ENCODE data around the gene BPI. TPM values are rescaled to one million over a fixed set of nuclear protein-coding genes. Genes with fewer than 3 reads are reported as not detected.
"Not testable (repeated sequence)": the region's sequence is repeated elsewhere in the genome, so short reads cannot be mapped to it uniquely, and the experiment has no call there.

BPI gene
- total RNA-seq, 4 donors from 2014 or later, result not detected

DNA sequence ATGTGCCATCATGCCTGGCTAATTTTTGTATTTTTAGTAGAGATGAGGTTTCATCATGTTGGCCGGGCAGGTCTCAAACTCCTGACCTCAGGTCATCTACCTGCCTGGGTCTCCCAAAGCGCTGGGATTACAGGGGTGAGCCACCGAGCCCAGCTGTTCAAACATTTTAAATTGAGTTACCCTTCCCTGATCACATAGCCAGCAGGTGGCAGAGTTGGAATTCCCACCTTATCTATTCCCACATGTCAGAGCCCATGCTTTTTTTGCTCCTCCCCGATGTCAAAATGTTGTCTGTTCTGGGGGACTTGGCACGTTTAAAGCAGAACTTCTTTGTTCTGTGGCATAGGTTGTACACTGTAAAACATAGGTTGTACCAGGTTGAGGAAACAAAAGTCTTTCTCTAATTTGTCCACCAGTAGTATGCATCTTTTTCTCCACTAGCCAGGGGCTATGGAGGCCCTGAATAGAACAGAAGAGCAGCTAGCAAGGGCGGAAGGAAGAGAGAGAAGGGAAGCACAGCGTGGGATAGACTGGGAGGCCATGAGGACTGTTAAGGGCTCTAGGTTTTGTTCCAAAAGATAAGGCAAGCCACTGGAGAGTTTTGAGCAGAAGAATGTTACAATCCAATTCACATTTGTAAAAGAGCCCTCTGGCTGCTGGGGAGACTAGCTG is 35.0 kb downstream of the BPI start:
- intact Hi-C loops (cut with DNase I; ENCODE audit: low total_unique reads), result no loop called here
- no peak overlapping the region for H3K4me3 ChIP-seq
- H3K27me3 ChIP-seq, result peaks cover 14% of the 10 kb centered on the region
- DNase-seq, result no peak
- WGBS, 2 donors (ENCODE audit: low coverage in 1 of 2), result 48 to 52% methylated on average over 2 to 7 of the region's 7 CpGs
- peaks cover 0 to 12% (median 3%) of the 10 kb centered on the region in 4 donors for H3K4me1 ChIP-seq
- in situ Hi-C loops (cut with MboI; ENCODE audit: low pct_ligation_motif_present in 1 of 4, low pct_unique_long_range_greater_than_20kb in 1 of 4, low sequenced_read_pairs in 3 of 4), result no loop called here
- peaks cover 5 to 6% of the 10 kb centered on the region in 2 donors for H3K9me3 ChIP-seq
- no peaks in the 10 kb centered on the region for H3K36me3 ChIP-seq
- TF ChIP-seq POLR2A (IDR thresholded peaks at IDR 0.05), result no peak
- TF ChIP-seq, protein P1, sequence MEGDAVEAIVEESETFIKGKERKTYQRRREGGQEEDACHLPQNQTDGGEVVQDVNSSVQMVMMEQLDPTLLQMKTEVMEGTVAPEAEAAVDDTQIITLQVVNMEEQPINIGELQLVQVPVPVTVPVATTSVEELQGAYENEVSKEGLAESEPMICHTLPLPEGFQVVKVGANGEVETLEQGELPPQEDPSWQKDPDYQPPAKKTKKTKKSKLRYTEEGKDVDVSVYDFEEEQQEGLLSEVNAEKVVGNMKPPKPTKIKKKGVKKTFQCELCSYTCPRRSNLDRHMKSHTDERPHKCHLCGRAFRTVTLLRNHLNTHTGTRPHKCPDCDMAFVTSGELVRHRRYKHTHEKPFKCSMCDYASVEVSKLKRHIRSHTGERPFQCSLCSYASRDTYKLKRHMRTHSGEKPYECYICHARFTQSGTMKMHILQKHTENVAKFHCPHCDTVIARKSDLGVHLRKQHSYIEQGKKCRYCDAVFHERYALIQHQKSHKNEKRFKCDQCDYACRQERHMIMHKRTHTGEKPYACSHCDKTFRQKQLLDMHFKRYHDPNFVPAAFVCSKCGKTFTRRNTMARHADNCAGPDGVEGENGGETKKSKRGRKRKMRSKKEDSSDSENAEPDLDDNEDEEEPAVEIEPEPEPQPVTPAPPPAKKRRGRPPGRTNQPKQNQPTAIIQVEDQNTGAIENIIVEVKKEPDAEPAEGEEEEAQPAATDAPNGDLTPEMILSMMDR (IDR thresholded peaks at IDR 0.05), result no peak
- no peak for TF ChIP-seq POLR2AphosphoS5 (IDR thresholded peaks at IDR 0.05)
- TF ChIP-seq EP300 (IDR thresholded peaks at IDR 0.05; ENCODE audit: low read depth), result no peak
- no peak overlapping the region for H3K27ac ChIP-seq

DNA sequence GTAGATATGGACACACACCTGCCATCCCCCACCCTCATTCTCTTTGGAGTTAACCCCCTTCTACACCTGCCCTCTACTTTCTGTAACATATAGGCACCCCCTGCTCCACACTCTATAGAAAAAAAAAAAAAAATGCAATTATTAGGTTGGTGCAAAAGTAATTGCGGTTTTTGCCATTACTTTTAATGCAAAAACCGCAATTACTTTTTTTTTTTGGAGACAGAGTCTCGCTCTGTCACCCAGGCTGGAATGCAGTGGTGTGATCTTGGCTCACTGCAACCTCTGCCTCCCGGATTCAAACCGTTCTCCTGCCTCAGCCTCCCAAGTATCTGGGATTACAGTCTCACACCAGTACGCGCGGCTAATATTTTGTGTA is 35.6 kb downstream of the BPI start:
- WGBS, 2 donors (ENCODE audit: low coverage in 1 of 2), result 94 to 100% methylated on average over 5 to 8 of the region's 8 CpGs
- intact Hi-C loops (cut with DNase I; ENCODE audit: low total_unique reads); H3K36me3 ChIP-seq; H3K27ac ChIP-seq; DNase-seq; in situ Hi-C loops (cut with MboI; ENCODE audit: low pct_ligation_motif_present in 1 of 4, low pct_unique_long_range_greater_than_20kb in 1 of 4, low sequenced_read_pairs in 3 of 4); H3K4me3 ChIP-seq; H3K9me3 ChIP-seq: not testable (repeated sequence)
- Histone ChIP-seq H3K27me3 (peaks cover 14% of the 10 kb centered on the region), H3K4me1 (peaks cover 0 to 12% (median 3%) of the 10 kb centered on the region in 4 donors)

- in situ Hi-C loops (cut with MboI; ENCODE audit: low pct_ligation_motif_present in 1 of 4, low pct_unique_long_range_greater_than_20kb in 1 of 4, low sequenced_read_pairs in 3 of 4) (no loop called here), intact Hi-C loops (cut with DNase I; ENCODE audit: low total_unique reads) (no loop called here)
- H3K27ac ChIP-seq, result no peak overlapping the region
- peaks cover 14% of the 10 kb centered on the region for H3K27me3 ChIP-seq
- H3K4me1 ChIP-seq, result peaks cover 0 to 12% (median 3%) of the 10 kb centered on the region in 4 donors
- 63 to 67% methylated on average over 1 to 3 of the region's 3 CpGs for WGBS, 2 donors (ENCODE audit: low coverage in 1 of 2)
- H3K36me3 ChIP-seq, result no peaks in the 10 kb centered on the region
- no peak for DNase-seq
- no peak for TF ChIP-seq POLR2A (IDR thresholded peaks at IDR 0.05)
- TF ChIP-seq, protein P1 (IDR thresholded peaks at IDR 0.05), result no peak
- TF ChIP-seq POLR2AphosphoS5 (IDR thresholded peaks at IDR 0.05), result no peak
- TF ChIP-seq EP300 (IDR thresholded peaks at IDR 0.05; ENCODE audit: low read depth), result no peak
- peaks cover 5 to 6% of the 10 kb centered on the region in 2 donors for H3K9me3 ChIP-seq
- H3K4me3 ChIP-seq, result no peak overlapping the region
Measured at GRCh38 chr20:38339997-38340396, 36.0 kb downstream of the BPI start.

DNA sequence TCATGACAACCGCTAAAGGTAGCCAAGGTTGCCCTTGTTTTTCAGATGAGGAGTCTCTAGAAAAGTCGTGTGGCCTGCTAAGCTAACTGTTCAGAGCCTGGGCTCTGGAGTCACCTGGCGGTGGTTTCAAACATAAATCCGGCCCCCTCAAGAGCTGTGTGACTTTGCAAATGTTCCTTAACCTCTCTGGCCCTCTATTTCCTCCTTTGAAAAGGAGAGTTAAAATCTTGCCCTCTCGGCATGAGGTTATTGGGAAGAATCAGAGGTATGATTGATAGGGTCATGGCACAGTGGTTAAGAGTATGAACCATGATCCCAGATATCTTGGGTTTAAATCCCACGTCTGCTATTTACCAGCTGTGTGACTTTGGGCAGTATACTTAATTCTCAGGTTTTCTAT is 36.7 kb downstream of the BPI start:
- no peak for DNase-seq
- H3K9me3 ChIP-seq, result peaks cover 5 to 6% of the 10 kb centered on the region in 2 donors
- H3K27me3 ChIP-seq, result peaks cover 14% of the 10 kb centered on the region
- intact Hi-C loops (cut with DNase I; ENCODE audit: low total_unique reads), result no loop called here
- H3K4me3 ChIP-seq, result no peak overlapping the region
- TF ChIP-seq, protein P1 (IDR thresholded peaks at IDR 0.05), result no peak
- no peak for TF ChIP-seq POLR2A (IDR thresholded peaks at IDR 0.05)
- no peak for TF ChIP-seq POLR2AphosphoS5 (IDR thresholded peaks at IDR 0.05)
- no peak for TF ChIP-seq EP300 (IDR thresholded peaks at IDR 0.05; ENCODE audit: low read depth)
- H3K36me3 ChIP-seq, result no peaks in the 10 kb centered on the region
- H3K4me1 ChIP-seq, result peaks cover 0 to 12% (median 3%) of the 10 kb centered on the region in 4 donors
- in situ Hi-C loops (cut with MboI; ENCODE audit: low pct_ligation_motif_present in 1 of 4, low pct_unique_long_range_greater_than_20kb in 1 of 4, low sequenced_read_pairs in 3 of 4), result no loop called here
- no peak overlapping the region for H3K27ac ChIP-seq
- 80 to 82% methylated on average over 5 to 6 of the region's 6 CpGs for WGBS, 2 donors (ENCODE audit: low coverage in 1 of 2)

DNA sequence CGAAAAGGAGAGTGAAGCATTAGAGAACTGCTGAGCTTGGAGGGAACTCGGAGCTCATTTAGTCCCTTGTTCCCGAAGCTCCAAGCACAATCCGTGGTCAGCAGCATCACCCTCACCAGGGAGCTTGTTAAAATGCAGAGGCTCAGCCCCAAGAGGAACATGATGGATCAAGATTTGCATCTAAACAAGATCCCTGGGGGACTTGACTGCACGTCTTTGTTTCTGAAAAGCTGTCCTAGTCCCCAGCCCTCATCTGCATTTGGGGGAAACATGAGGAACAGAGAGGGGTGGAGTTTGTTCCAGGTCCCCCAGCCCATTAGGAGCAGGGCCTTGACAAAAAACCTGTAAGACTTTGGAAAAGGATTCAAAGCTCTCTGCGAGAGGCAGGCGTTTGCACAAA is 38.3 kb downstream of the BPI start:
- peaks cover 5 to 6% of the 10 kb centered on the region in 2 donors for H3K9me3 ChIP-seq
- no peaks in the 10 kb centered on the region for H3K36me3 ChIP-seq
- no peak overlapping the region for H3K4me3 ChIP-seq
- no peak overlapping the region for H3K27ac ChIP-seq
- H3K27me3 ChIP-seq, result peaks cover 11% of the 10 kb centered on the region
- TF ChIP-seq EP300 (IDR thresholded peaks at IDR 0.05; ENCODE audit: low read depth), result no peak
- no peak for TF ChIP-seq POLR2A (IDR thresholded peaks at IDR 0.05)
- TF ChIP-seq, protein P1 (IDR thresholded peaks at IDR 0.05), result no peak
- no peak for TF ChIP-seq POLR2AphosphoS5 (IDR thresholded peaks at IDR 0.05)
- in situ Hi-C loops (cut with MboI; ENCODE audit: low pct_ligation_motif_present in 1 of 4, low pct_unique_long_range_greater_than_20kb in 1 of 4, low sequenced_read_pairs in 3 of 4), result no loop called here
- H3K4me1 ChIP-seq, result peaks cover 0 to 12% (median 3%) of the 10 kb centered on the region in 4 donors
- WGBS, 2 donors (ENCODE audit: low coverage in 1 of 2), result 68 to 100% methylated on average over 2 to 7 of the region's 7 CpGs
- intact Hi-C loops (cut with DNase I; ENCODE audit: low total_unique reads), result no loop called here
- DNase-seq, result no peak
